KMS-11 (cell line): ENCODE data around the gene CDK14.

Experiments
- H2AFZ ChIP-seq: fragments of 200-600 bp; sonication (generic); 2 replicates; pipeline ENCODE4 v1.6.1; 2016; ENCODE audit warnings: antibody characterized with exemption, mixed run types, low read depth
- H3K27ac ChIP-seq: fragments of 200-600 bp; sonication (generic); 2 replicates; pipeline ENCODE4 v1.6.1; 2016; ENCODE audit warnings: mild to moderate bottlenecking, mixed run types
- H3K27me3 ChIP-seq: fragments of 200-600 bp; sonication (generic); 2 replicates; pipeline ENCODE4 v1.6.1; 2017; ENCODE audit warnings: mild to moderate bottlenecking, low read depth, mixed run types, moderate library complexity; ENCODE audit not compliant: insufficient read depth
- H3K36me3 ChIP-seq: fragments of 200-600 bp; sonication (generic); 2 replicates; pipeline ENCODE4 v1.6.1; 2017; ENCODE audit warnings: mild to moderate bottlenecking, mixed run types; ENCODE audit not compliant: insufficient read depth
- H3K4me1 ChIP-seq: fragments of 200-600 bp; sonication (generic); 2 replicates; pipeline ENCODE4 v1.6.1; 2016; ENCODE audit warnings: mild to moderate bottlenecking, low read depth, mixed run types; ENCODE audit not compliant: poor library complexity, severe bottlenecking
- H3K4me2 ChIP-seq: fragments of 200-600 bp; sonication (generic); 2 replicates; pipeline ENCODE4 v1.7.0; 2016; ENCODE audit warnings: mild to moderate bottlenecking, mixed run types
- H3K4me3 ChIP-seq: fragments of 200-600 bp; sonication (generic); IDR thresholded peaks from 2 replicates; pipeline ENCODE4 v1.6.1; 2017; ENCODE audit warnings: low read depth, low read length, mixed read lengths; ENCODE audit not compliant: insufficient read depth
- H3K79me2 ChIP-seq: fragments of 200-600 bp; sonication (generic); 2 replicates; pipeline ENCODE4 v1.6.1; 2016; ENCODE audit warnings: low read depth, mixed run types; ENCODE audit not compliant: insufficient read depth
- H3K9ac ChIP-seq: fragments of 200-600 bp; sonication (generic); 2 replicates; pipeline ENCODE4 v1.6.1; 2016; ENCODE audit warnings: mild to moderate bottlenecking, mixed run types
- H4K20me1 ChIP-seq: fragments of 200-600 bp; sonication (generic); 2 replicates; pipeline ENCODE4 v1.6.1; 2016; ENCODE audit warnings: mild to moderate bottlenecking, mixed run types; ENCODE audit not compliant: insufficient read depth
- TF ChIP-seq, protein P1 (sequence below): fragments of 200-600 bp; sonication (generic); conservative IDR thresholded peaks from 2 replicates; pipeline ENCODE4 v1.6.1; 2017; ENCODE audit warnings: low read depth, mild to moderate bottlenecking, antibody characterized with exemption, low read length, moderate library complexity, mixed read lengths

CDK14 gene

DNA sequence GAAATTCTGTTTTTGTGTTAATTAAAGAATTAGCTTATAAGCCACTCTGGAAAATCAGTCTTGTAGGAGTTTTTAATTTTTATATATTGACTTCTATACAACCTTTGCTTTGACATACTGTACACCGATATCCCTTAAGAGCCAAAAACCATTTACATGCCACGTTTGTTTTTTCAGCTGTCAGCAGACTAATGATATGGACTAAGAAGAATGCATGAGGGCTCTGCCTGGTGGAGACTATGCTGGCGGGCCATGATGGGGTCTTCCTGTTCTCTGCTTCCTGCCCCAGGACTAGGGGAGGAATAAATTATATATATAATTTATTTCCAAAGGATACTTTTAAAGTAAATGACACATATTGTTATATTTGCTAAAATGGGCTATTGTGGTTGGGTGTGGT, 96.3 kb downstream of the CDK14 start:
- no peak overlapping the region for H3K27ac ChIP-seq
- H3K79me2 ChIP-seq: no peaks in the 10 kb centered on the region
- H3K4me3 ChIP-seq: no peak overlapping the region
- no peaks in the 10 kb centered on the region for H4K20me1 ChIP-seq
- no peak overlapping the region for H3K4me2 ChIP-seq
- no peaks in the 10 kb centered on the region for H3K27me3 ChIP-seq
- H3K9ac ChIP-seq: no peak overlapping the region
- TF ChIP-seq, protein P1, sequence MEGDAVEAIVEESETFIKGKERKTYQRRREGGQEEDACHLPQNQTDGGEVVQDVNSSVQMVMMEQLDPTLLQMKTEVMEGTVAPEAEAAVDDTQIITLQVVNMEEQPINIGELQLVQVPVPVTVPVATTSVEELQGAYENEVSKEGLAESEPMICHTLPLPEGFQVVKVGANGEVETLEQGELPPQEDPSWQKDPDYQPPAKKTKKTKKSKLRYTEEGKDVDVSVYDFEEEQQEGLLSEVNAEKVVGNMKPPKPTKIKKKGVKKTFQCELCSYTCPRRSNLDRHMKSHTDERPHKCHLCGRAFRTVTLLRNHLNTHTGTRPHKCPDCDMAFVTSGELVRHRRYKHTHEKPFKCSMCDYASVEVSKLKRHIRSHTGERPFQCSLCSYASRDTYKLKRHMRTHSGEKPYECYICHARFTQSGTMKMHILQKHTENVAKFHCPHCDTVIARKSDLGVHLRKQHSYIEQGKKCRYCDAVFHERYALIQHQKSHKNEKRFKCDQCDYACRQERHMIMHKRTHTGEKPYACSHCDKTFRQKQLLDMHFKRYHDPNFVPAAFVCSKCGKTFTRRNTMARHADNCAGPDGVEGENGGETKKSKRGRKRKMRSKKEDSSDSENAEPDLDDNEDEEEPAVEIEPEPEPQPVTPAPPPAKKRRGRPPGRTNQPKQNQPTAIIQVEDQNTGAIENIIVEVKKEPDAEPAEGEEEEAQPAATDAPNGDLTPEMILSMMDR: no peak
- H3K4me1 ChIP-seq: no peaks in the 10 kb centered on the region
- H3K36me3 ChIP-seq: no peaks in the 10 kb centered on the region
- H2AFZ ChIP-seq: no peak overlapping the region

- Histone ChIP-seq H3K9ac (no peak overlapping the region), H3K27me3 (no peaks in the 10 kb centered on the region), H3K4me1 (no peaks in the 10 kb centered on the region), H3K4me3 (no peak overlapping the region), H3K27ac (no peak overlapping the region), H2AFZ (no peak overlapping the region), H3K36me3 (no peaks in the 10 kb centered on the region), H3K79me2 (no peaks in the 10 kb centered on the region), H4K20me1 (no peaks in the 10 kb centered on the region), H3K4me2 (no peak overlapping the region)
- TF ChIP-seq, protein P1: no peak
Observed at GRCh38 chr7:90692947-90693346, 96.8 kb downstream of the CDK14 start.

- no peak overlapping the region for H3K4me2 ChIP-seq
- no peaks in the 10 kb centered on the region for H3K27me3 ChIP-seq
- H3K27ac ChIP-seq: no peak overlapping the region
- H3K36me3 ChIP-seq: no peaks in the 10 kb centered on the region
- no peaks in the 10 kb centered on the region for H3K79me2 ChIP-seq
- TF ChIP-seq, protein P1: no peak
- H3K4me3 ChIP-seq: no peak overlapping the region
- no peak overlapping the region for H2AFZ ChIP-seq
- H3K9ac ChIP-seq: no peak overlapping the region
- no peaks in the 10 kb centered on the region for H4K20me1 ChIP-seq
- no peaks in the 10 kb centered on the region for H3K4me1 ChIP-seq
Observed at GRCh38 chr7:90693939-90694338, 97.8 kb downstream of the CDK14 start.

GRCh38 chr7:90698616-90699015, 102.5 kb downstream of the CDK14 start:
- H3K4me1 ChIP-seq: peaks cover 19% of the 10 kb centered on the region
- TF ChIP-seq, protein P1: no peak
- no peaks in the 10 kb centered on the region for H3K36me3 ChIP-seq
- no peak overlapping the region for H3K9ac ChIP-seq
- no peaks in the 10 kb centered on the region for H3K27me3 ChIP-seq
- no peak overlapping the region for H2AFZ ChIP-seq
- H3K4me2 ChIP-seq: no peak overlapping the region
- no peak overlapping the region for H3K27ac ChIP-seq
- no peak overlapping the region for H3K4me3 ChIP-seq
- no peaks in the 10 kb centered on the region for H3K79me2 ChIP-seq
- H4K20me1 ChIP-seq: no peaks in the 10 kb centered on the region

- Histone ChIP-seq H4K20me1 (no peaks in the 10 kb centered on the region), H3K4me3 (no peak overlapping the region), H3K79me2 (no peaks in the 10 kb centered on the region)
Observed at GRCh38 chr7:90701021-90701420, 104.9 kb downstream of the CDK14 start.

More at GRCh38 chr7:90701021-90701420, 104.9 kb downstream of the CDK14 start:
- no peak overlapping the region; the same call in 1 of the 2 replicates for H3K9ac ChIP-seq
- no peaks in the 10 kb centered on the region for H3K36me3 ChIP-seq
- TF ChIP-seq, protein P1: no peak
- peak overlapping the region; percentile 49 for H3K4me2 ChIP-seq
- H2AFZ ChIP-seq: no peak overlapping the region
- no peaks in the 10 kb centered on the region for H3K27me3 ChIP-seq
- peaks cover 27% of the 10 kb centered on the region for H3K4me1 ChIP-seq
- no peak overlapping the region for H3K27ac ChIP-seq
